Measurements from ENCODE around the gene BCAS3. TPM values are rescaled to one million over a fixed set of nuclear protein-coding genes. Genes with fewer than 3 reads are reported as not detected.

Gene BCAS3
- total and polyA plus RNA-seq, 2 donors (not counting 1 experiment from before 2014, with no cell fraction given), result 13.9 to 73.4 TPM

GRCh38 chr17:61366076-61366714 is 688.5 kb downstream of the BCAS3 start:
- no peak for TF ChIP-seq EZH2 (IDR thresholded peaks at IDR 0.05; ENCODE audit: borderline replicate concordance, insufficient read depth, low read depth, low read length, poor library complexity, severe bottlenecking)
- TF ChIP-seq CTCF (IDR thresholded peaks at IDR 0.05), result no peak
- no peaks in the 10 kb centered on the region for H4K20me1 ChIP-seq (ENCODE audit: control insufficient read depth, insufficient read depth, low read length, poor library complexity, severe bottlenecking)
- H3K9me3 ChIP-seq (ENCODE audit: control extremely low read depth in 1 of 3, control insufficient read depth in 2 of 3, insufficient read depth in 1 of 3, low read length in 2 of 3), result no peaks in the 10 kb centered on the region
- Mint-ChIP-seq H3K9me3 (ENCODE audit: insufficient read depth) (no peaks in the 10 kb centered on the region), H3K27me3 (no peaks in the 10 kb centered on the region), H3K4me3 (no peak overlapping the region), H3K4me1 (no peaks in the 10 kb centered on the region), H3K27ac (no peak overlapping the region)
- WGBS (ENCODE audit: insufficient coverage), result 94% methylated on average over 6 of the region's 8 CpGs
- H3K79me2 ChIP-seq (ENCODE audit: control insufficient read depth, insufficient read depth, low read length), result no peaks in the 10 kb centered on the region
- no peak overlapping the region for H3K4me3 ChIP-seq (ENCODE audit: control extremely low read depth in 1 of 5, extremely low read depth in 1 of 5, insufficient read depth in 1 of 5, low read depth in 2 of 5, low read length in 4 of 5)
- no peak overlapping the region for H2AFZ ChIP-seq (ENCODE audit: insufficient read depth, low read depth, low read length, poor library complexity, severe bottlenecking)
- CTCF ChIA-PET, result no interaction called here
- ATAC-seq (ENCODE audit: low read depth), result no peak
- no peak overlapping the region for H3K4me2 ChIP-seq (replicated peaks; ENCODE audit: low read depth, low read length, poor library complexity, severe bottlenecking)
- no peaks in the 10 kb centered on the region for H3K4me1 ChIP-seq (ENCODE audit: control insufficient read depth in 2 of 2, insufficient read depth in 2 of 2, low read length in 2 of 2)
- no peak overlapping the region for H3K9ac ChIP-seq (ENCODE audit: low read length)
- no peaks in the 10 kb centered on the region for H3K36me3 ChIP-seq (replicated peaks in 1 of 2; ENCODE audit: control extremely low read depth in 1 of 2, control insufficient read depth in 1 of 2, extremely low read depth in 1 of 2, insufficient read depth in 2 of 2, low read length in 1 of 2)
- no peak overlapping the region for H3K27ac ChIP-seq (ENCODE audit: low read length in 2 of 2)
- intact Hi-C loops (cut with micrococcal nuclease), result no loop called here
- POLR2A ChIA-PET, result no interaction called here
- no peaks in the 10 kb centered on the region for H3K27me3 ChIP-seq (replicated peaks in 1 of 4; ENCODE audit: control extremely low read depth in 1 of 4, control insufficient read depth in 3 of 4, insufficient read depth in 4 of 4, low read length in 3 of 4)
- no peak for DNase-seq

- no peak overlapping the region for H3K9ac ChIP-seq (ENCODE audit: low read length)
- no peaks in the 10 kb centered on the region for H3K79me2 ChIP-seq (ENCODE audit: control insufficient read depth, insufficient read depth, low read length)
- intact Hi-C loops (cut with micrococcal nuclease), result no loop called here
- no peaks in the 10 kb centered on the region for H3K4me1 ChIP-seq (ENCODE audit: control insufficient read depth in 2 of 2, insufficient read depth in 2 of 2, low read length in 2 of 2)
- WGBS (ENCODE audit: insufficient coverage), result 92% methylated on average over 17 of the region's 19 CpGs
- ATAC-seq (ENCODE audit: low read depth) (no peak), DNase-seq (no peak)
- Mint-ChIP-seq H3K27ac (no peak overlapping the region), H3K4me1 (no peaks in the 10 kb centered on the region), H3K27me3 (no peaks in the 10 kb centered on the region), H3K4me3 (no peak overlapping the region), H3K9me3 (ENCODE audit: insufficient read depth) (no peaks in the 10 kb centered on the region)
- H3K4me2 ChIP-seq (replicated peaks; ENCODE audit: low read depth, low read length, poor library complexity, severe bottlenecking), result no peak overlapping the region
- no peak overlapping the region for H2AFZ ChIP-seq (ENCODE audit: insufficient read depth, low read depth, low read length, poor library complexity, severe bottlenecking)
- H3K27me3 ChIP-seq (replicated peaks in 1 of 4; ENCODE audit: control extremely low read depth in 1 of 4, control insufficient read depth in 3 of 4, insufficient read depth in 4 of 4, low read length in 3 of 4), result no peaks in the 10 kb centered on the region
- no peaks in the 10 kb centered on the region for H3K36me3 ChIP-seq (replicated peaks in 1 of 2; ENCODE audit: control extremely low read depth in 1 of 2, control insufficient read depth in 1 of 2, extremely low read depth in 1 of 2, insufficient read depth in 2 of 2, low read length in 1 of 2)
- H3K27ac ChIP-seq (ENCODE audit: low read length in 2 of 2), result no peak overlapping the region
- H3K9me3 ChIP-seq (ENCODE audit: control extremely low read depth in 1 of 3, control insufficient read depth in 2 of 3, insufficient read depth in 1 of 3, low read length in 2 of 3), result no peaks in the 10 kb centered on the region
- ChIA-PET POLR2A (no interaction called here), CTCF (no interaction called here)
- TF ChIP-seq CTCF (IDR thresholded peaks at IDR 0.05) (no peak), EZH2 (IDR thresholded peaks at IDR 0.05; ENCODE audit: borderline replicate concordance, insufficient read depth, low read depth, low read length, poor library complexity, severe bottlenecking) (no peak)
- no peak overlapping the region for H3K4me3 ChIP-seq (ENCODE audit: control extremely low read depth in 1 of 5, extremely low read depth in 1 of 5, insufficient read depth in 1 of 5, low read depth in 2 of 5, low read length in 4 of 5)
- no peaks in the 10 kb centered on the region for H4K20me1 ChIP-seq (ENCODE audit: control insufficient read depth, insufficient read depth, low read length, poor library complexity, severe bottlenecking)
Measured at GRCh38 chr17:61366715-61367413, 689.2 kb downstream of the BCAS3 start.
